ENCODE measurements around the gene KRTAP1-3. TPM values are rescaled to one million over a fixed set of nuclear protein-coding genes. Genes with fewer than 3 reads are reported as not detected.
A peak's percentile ranks its signal among the peaks of the same experiment; 100 is the strongest.
"Not testable (repeated sequence)": the region's sequence is repeated elsewhere in the genome, so short reads cannot be mapped to it uniquely, and the experiment has no call there.

KRTAP1-3 gene
- total RNA-seq, 4 donors from 2014 or later: not detected

DNA sequence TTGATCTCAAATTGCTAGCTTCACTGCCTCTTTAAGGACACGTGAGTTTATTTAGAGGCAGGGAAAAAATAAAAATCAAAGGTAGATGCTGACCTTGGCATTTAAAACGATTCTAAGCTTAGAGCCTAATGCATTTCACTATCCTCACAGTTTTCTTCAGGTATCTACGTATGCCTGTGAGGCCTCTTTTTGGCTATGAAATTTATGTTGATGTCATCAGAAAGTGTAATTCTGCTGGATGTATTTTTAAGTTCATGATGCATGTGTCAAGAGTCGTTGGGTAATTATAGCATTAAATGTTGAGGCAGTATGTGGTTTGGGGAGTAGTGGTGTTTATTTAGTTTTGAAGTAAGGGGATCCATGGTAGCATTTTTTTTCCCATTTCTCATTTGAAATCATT, 30.7 kb downstream of the KRTAP1-3 start:
- TF ChIP-seq POLR2A (IDR thresholded peaks at IDR 0.05): no peak
- TF ChIP-seq, protein P1, sequence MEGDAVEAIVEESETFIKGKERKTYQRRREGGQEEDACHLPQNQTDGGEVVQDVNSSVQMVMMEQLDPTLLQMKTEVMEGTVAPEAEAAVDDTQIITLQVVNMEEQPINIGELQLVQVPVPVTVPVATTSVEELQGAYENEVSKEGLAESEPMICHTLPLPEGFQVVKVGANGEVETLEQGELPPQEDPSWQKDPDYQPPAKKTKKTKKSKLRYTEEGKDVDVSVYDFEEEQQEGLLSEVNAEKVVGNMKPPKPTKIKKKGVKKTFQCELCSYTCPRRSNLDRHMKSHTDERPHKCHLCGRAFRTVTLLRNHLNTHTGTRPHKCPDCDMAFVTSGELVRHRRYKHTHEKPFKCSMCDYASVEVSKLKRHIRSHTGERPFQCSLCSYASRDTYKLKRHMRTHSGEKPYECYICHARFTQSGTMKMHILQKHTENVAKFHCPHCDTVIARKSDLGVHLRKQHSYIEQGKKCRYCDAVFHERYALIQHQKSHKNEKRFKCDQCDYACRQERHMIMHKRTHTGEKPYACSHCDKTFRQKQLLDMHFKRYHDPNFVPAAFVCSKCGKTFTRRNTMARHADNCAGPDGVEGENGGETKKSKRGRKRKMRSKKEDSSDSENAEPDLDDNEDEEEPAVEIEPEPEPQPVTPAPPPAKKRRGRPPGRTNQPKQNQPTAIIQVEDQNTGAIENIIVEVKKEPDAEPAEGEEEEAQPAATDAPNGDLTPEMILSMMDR (IDR thresholded peaks at IDR 0.05): no peak
- Histone ChIP-seq H3K36me3 (no peaks in the 10 kb centered on the region), H3K27me3 (peaks cover 0 to 16% (median 0%) of the 10 kb centered on the region in 4 donors), H3K27ac (no peak overlapping the region), H3K4me3 (no peak overlapping the region), H3K4me1 (peaks cover 0 to 29% (median 4%) of the 10 kb centered on the region in 3 donors), H3K9me3 (no peaks in the 10 kb centered on the region)
- intact Hi-C loops (cut with DNase I): no loop called here
- no peak for DNase-seq
- 53% methylated on average over 4 of the region's 4 CpGs for WGBS, 2 donors

DNA sequence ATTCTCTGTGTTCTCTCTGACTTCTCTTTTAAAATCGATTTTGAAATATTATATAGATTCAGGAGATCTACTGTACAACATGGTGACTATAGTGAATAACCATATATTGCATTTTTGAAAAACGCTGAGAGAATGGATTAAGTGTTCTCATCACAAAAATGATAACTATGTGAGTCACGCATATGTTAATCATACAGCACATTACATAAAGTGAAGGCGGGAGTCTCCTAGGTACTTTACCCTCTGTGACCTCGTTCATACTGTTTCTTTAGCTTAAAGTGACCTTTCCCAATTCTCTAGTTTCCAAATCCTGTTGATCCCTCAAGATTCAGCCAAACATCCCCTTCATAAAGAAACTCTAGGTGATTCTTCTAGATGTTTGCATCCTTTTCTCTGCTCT, 31.9 kb downstream of the KRTAP1-3 start:
- TF ChIP-seq, protein P1 (IDR thresholded peaks at IDR 0.05): no peak
- no peak for TF ChIP-seq POLR2A (IDR thresholded peaks at IDR 0.05)
- 24 to 32% methylated on average over 5 of the region's 5 CpGs for WGBS, 2 donors
- Histone ChIP-seq H3K4me3 (no peak overlapping the region), H3K27ac (peak overlapping the region in 3 of 4 donors; percentile 33 to 78 (median 62)), H3K4me1 (peaks cover 0 to 25% (median 4%) of the 10 kb centered on the region in 3 donors), H3K9me3 (no peaks in the 10 kb centered on the region), H3K27me3 (peaks cover 0 to 24% (median 0%) of the 10 kb centered on the region in 4 donors), H3K36me3 (no peaks in the 10 kb centered on the region)
- no peak for DNase-seq
- intact Hi-C loops (cut with DNase I): no loop called here

DNA sequence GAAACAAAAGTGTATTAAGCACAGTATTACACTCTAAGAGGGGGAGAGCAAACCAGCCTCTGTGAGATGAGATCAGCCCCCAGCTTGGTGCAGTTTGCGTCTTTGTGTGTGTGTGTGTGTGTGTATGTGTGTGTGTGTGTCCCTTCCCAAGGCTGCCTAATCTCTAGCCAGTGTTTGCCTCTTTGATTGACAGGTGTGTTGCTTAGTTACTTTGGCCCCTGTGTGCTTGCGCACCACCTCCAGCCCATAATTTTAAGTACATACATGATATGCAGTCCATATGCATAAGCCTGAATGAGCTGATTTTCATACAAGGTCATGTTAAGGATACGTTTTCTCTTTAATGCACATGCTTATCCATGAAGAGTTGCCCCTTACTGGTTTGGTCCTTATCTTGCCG, 32.9 kb downstream of the KRTAP1-3 start:
- DNase-seq: no peak
- H3K36me3 ChIP-seq: no peaks in the 10 kb centered on the region
- H3K27ac ChIP-seq: peak overlapping the region in 2 of 4 donors; percentile 23 to 78
- 77 to 82% methylated on average over 4 of the region's 4 CpGs for WGBS, 2 donors
- no peaks in the 10 kb centered on the region for H3K9me3 ChIP-seq
- peaks cover 0 to 34% (median 0%) of the 10 kb centered on the region in 4 donors for H3K27me3 ChIP-seq
- H3K4me1 ChIP-seq: peaks cover 0 to 25% (median 4%) of the 10 kb centered on the region in 3 donors
- TF ChIP-seq, protein P1 (IDR thresholded peaks at IDR 0.05): no peak
- TF ChIP-seq POLR2A (IDR thresholded peaks at IDR 0.05): no peak
- intact Hi-C loops (cut with DNase I): no loop called here
- H3K4me3 ChIP-seq: no peak overlapping the region

DNA sequence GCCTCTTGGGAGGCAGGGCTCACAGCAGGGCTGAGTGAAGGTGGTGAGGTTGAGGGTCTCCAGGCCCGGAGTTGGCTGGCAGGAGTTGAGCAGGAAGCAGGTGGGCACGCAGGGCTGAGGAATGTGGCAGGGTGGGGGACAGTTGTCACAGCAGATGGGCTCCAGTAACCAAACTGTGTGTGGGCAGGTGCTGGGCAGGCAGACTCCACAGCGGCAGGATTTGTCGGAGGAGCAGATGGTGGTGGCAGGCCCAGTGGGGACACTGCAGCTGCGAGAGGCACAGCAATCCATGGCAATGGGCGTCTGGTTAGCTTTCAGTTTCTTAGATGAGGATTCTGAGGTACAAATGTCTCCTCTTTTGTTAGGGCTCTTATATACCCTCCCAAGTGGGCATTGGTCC, 35.1 kb downstream of the KRTAP1-3 start, which contains the start of gene KRTAP3-2:
Gene KRTAP3-2, minus strand, starts transcription at position 344 of the 400 bp plus-strand sequence. Its CDS starts 53 bp downstream, at position 291.
- H3K27ac ChIP-seq; H3K36me3 ChIP-seq; intact Hi-C loops (cut with DNase I); DNase-seq; H3K9me3 ChIP-seq; H3K4me3 ChIP-seq: not testable (repeated sequence)
- WGBS, 2 donors: 66 to 95% methylated on average over 4 to 6 of the region's 6 CpGs
- Histone ChIP-seq H3K27me3 (peaks cover 0 to 40% (median 0%) of the 10 kb centered on the region in 4 donors), H3K4me1 (peaks cover 0 to 25% (median 4%) of the 10 kb centered on the region in 3 donors)

DNA sequence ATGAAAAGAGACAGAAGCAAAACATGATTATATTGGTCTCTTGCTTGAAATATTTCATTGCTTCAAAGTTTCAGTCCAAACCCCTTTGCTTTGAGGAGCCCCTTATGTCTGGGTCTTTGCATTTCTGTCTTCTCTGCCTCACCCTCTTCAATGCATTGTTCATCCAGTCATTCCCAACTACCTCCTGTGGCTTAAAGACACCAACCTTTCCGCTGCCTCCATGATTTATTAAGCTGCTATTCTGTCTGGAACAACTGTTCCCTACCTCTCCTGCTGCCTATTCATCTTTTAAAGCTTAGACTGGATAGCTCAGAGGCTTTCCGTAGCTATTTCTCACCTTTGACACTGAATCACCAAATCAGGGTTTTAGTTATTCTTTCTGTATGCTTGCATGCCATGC, 37.3 kb downstream of the KRTAP1-3 start:
- Histone ChIP-seq H3K4me1 (peaks cover 0 to 5% (median 0%) of the 10 kb centered on the region in 3 donors), H3K27ac (no peak overlapping the region), H3K9me3 (no peaks in the 10 kb centered on the region), H3K27me3 (peaks cover 0 to 60% (median 0%) of the 10 kb centered on the region in 4 donors), H3K36me3 (no peaks in the 10 kb centered on the region), H3K4me3 (no peak overlapping the region)
- intact Hi-C loops (cut with DNase I): no loop called here
- TF ChIP-seq, protein P1 (IDR thresholded peaks at IDR 0.05): no peak
- TF ChIP-seq POLR2A (IDR thresholded peaks at IDR 0.05): no peak
- no peak for DNase-seq
- 66 to 80% methylated on average over 2 of the region's 2 CpGs for WGBS, 2 donors

DNA sequence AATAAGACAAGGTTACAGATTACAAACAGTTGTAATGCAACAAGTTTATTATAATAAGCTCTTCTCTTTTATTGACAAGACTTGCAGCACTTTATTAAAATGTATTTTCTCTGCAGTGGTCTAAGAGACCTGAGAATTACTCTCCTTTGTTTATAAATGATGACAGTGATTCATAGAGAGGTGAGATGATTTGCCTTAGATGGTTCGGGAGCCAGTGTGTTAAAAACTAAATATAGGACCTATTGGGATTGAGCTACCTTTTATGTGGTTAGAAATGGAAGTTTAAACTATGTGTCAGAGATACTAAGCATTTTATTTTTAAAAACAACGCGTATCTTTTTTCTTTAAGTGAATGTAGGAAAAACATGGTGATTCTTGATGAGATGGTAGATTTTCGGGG, 37.8 kb downstream of the KRTAP1-3 start:
- WGBS, 2 donors: 68 to 76% methylated on average over 4 of the region's 4 CpGs
- Histone ChIP-seq H3K4me1 (no peaks in the 10 kb centered on the region), H3K4me3 (no peak overlapping the region), H3K27me3 (peaks cover 0 to 59% (median 0%) of the 10 kb centered on the region in 4 donors), H3K9me3 (no peaks in the 10 kb centered on the region), H3K27ac (no peak overlapping the region), H3K36me3 (no peaks in the 10 kb centered on the region)
- intact Hi-C loops (cut with DNase I): no loop called here
- no peak for DNase-seq
- no peak for TF ChIP-seq POLR2A (IDR thresholded peaks at IDR 0.05)
- TF ChIP-seq, protein P1 (IDR thresholded peaks at IDR 0.05): no peak

Measured in esophagus squamous epithelium (tissue), 5 donors.